Activated CD4-positive, alpha-beta memory T cell treated with anti-CD3 and anti-CD28 coated beads for 36 hours (primary cell): ENCODE results near the gene MRPL32. TPM values are rescaled to one million over a fixed set of nuclear protein-coding genes. Genes with fewer than 3 reads are reported as not detected.
A peak's percentile ranks its signal among the peaks of the same experiment; 100 is the strongest.
"Not testable (repeated sequence)": the region's sequence is repeated elsewhere in the genome, so short reads cannot be mapped to it uniquely, and the experiment has no call there.

Source experiments
- CTCF ChIA-PET: fragments of 350-600 bp; sonication (Branson Sonifier 250); formaldehyde crosslinking; loops from one replicate; lab custom pipeline; 2021; ENCODE audit warnings: antibody characterized with exemption, inconsistent platforms; lab: Charles Lee
- POLR2A ChIA-PET: fragments of 350-600 bp; sonication (Branson Sonifier 250); formaldehyde crosslinking; loops from one replicate; lab custom pipeline; 2021; ENCODE audit warnings: antibody characterized with exemption; lab: Charles Lee
- DNase-seq: peaks from one replicate; pipeline ENCODE4 v3.0.0-alpha.2; 2020
- H3K27ac Mint-ChIP-seq: one replicate; pipeline ENCODE4 v1.8.0; 2021; ENCODE audit warnings: mixed read lengths
- H3K27me3 Mint-ChIP-seq: one replicate; pipeline ENCODE4 v1.8.0; 2021; ENCODE audit warnings: mixed read lengths
- H3K36me3 Mint-ChIP-seq: one replicate; pipeline ENCODE4 v1.8.0; 2021; ENCODE audit warnings: mixed read lengths
- H3K4me1 Mint-ChIP-seq: one replicate; pipeline ENCODE4 v1.8.0; 2021; ENCODE audit warnings: low read depth, mixed read lengths
- H3K4me3 Mint-ChIP-seq: one replicate; pipeline ENCODE4 v1.8.0; 2021; ENCODE audit warnings: mild to moderate bottlenecking, mixed read lengths
- H3K9me3 Mint-ChIP-seq: one replicate; pipeline ENCODE4 v1.8.0; 2021; ENCODE audit warnings: mixed read lengths
- intact Hi-C: fragments of 100-400 bp; cut with micrococcal nuclease; formaldehyde crosslinking; loops from one replicate; pipeline ENCODE4 v1.15.1; 2023
- total RNA-seq, 2 experiments: library from RNA; stranded (reverse); gene quantifications; one replicate each; pipeline ENCODE4 v1.2.3, GENCODE V29; 2021

The MRPL32 gene
- total RNA-seq = 10 to 100 TPM; 59.3 to 63.6 TPM

DNA sequence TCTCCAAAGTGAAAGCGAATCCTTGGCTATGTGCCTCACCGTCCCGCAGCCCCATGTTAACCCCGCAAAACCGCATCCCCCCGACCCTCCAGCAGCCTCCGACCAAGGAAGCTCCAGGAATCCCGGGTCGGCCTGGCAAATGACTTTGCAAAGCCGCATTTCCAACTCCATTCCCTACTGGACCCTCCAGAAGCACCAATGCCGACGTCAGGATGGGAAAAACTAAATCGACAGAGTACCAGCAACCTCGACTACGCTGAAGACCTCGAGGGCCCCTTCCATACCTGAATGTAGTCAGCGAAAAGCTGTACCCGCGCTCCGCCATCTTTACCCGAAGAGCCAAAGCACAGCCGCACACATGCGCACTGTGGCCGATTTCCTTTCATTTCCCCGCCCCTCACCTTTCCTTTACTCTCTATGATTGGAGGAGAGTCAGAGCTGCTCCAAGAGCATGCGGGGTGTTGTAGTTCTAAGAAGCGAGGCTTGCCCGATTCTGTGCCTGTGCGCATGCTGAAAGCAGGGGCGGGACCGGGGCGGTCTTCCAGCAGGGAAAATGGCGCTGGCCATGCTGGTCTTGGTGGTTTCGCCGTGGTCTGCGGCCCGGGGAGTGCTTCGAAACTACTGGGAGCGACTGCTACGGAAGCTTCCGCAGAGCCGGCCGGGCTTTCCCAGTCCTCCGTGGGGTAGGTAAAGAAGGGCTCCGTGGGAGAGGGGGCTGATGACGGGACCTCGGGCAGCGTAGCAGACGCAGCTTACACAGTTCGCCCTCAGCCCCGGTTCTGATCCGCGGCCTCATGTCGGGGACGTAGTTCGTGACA is at the start of gene MRPL32, which contains the start of gene PSMA2:
TSS of gene MRPL32 (plus strand) at position 543 of the 818 bp plus-strand sequence. CDS start at position 554, 11 bp downstream.
TSS of gene PSMA2 (minus strand) at position 341 of the 818 bp plus-strand sequence. CDS start at position 325, 16 bp downstream.
- Mint-ChIP-seq H3K36me3 (peaks cover 43% of the 10 kb centered on the region), H3K4me3 (peak within 1 kb of the TSS; percentile 100), H3K27me3 (no peaks in the 10 kb centered on the region), H3K27ac (peak within 1 kb of the TSS; percentile 100), H3K4me1 (peaks cover 60% of the 10 kb centered on the region), H3K9me3 (no peaks in the 10 kb centered on the region)
- intact Hi-C loops = loop anchor here (1.0 to 10.0 kb wide), 8 partner anchors 8 to 1051 kb away; partner anchors contain the start of genes C7orf25, COA1 and STK17A
- ChIA-PET CTCF (interaction anchor here (0.7 to 2.4 kb wide), 8 partner anchors 9 to 907 kb away, joined by 3 to 18 read pairs (median 4); partner anchors contain the start of genes C7orf25 and STK17A), POLR2A (interaction anchor here (0.6 to 2.9 kb wide), 11 partner anchors 9 to 651 kb away, joined by 3 to 11 read pairs (median 4); partner anchors contain the start of genes C7orf25 and STK17A)
- peak; percentile 96 for DNase-seq

DNA sequence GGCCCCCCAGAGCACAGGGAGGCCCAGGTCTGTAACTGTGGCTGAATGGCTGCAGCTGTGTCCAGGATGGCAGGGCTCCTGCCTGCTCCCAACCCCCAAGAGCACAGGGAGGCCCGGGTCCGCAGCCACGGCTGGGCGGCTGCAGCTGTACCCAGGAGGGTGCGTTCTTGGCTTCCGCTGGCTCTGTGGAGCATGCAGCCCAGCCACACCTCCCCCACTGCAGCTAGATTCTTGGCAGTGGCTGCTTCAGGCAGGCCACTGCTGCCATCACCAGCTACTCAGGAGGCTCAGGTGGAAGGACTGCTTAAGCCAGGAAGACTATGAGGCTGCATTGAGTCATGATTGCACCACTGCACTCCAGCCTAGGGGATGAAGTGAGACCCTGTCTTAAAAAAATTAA is 48.2 kb upstream of the MRPL32 start:
- H3K27me3 Mint-ChIP-seq = peaks cover 11% of the 10 kb centered on the region
- CTCF ChIA-PET = no interaction called here
- POLR2A ChIA-PET = no interaction called here
- H3K9me3 Mint-ChIP-seq = no peaks in the 10 kb centered on the region
- H3K36me3 Mint-ChIP-seq = no peaks in the 10 kb centered on the region
- no peak for DNase-seq
- intact Hi-C loops = loop anchor here (10.0 kb wide), 1 partner anchor 649 kb away; the partner anchor contains the start of gene GLI3
- no peak overlapping the region for H3K27ac Mint-ChIP-seq
- peaks cover 8% of the 10 kb centered on the region for H3K4me1 Mint-ChIP-seq
- H3K4me3 Mint-ChIP-seq = no peak overlapping the region

DNA sequence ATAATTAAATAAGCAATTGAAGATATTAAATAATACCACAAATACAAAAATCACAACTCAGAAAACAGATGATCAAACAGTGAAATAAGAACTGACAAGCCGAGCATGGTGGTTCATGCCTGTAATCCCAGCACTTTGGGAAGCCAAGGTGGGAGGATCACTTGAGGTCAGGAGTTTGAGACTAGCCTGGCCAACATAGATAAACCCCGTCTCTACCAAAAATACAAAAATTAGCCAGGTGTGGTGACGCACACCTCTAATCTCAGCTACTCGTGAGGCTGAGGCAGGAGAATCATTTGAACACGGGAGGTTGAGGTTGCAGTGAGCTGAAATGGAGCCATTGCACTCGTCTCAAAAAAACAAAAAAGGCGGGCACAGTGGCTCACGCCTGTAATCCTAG is 47.0 kb upstream of the MRPL32 start:
- H3K36me3 Mint-ChIP-seq, H3K27me3 Mint-ChIP-seq, H3K9me3 Mint-ChIP-seq, H3K27ac Mint-ChIP-seq, DNase-seq, H3K4me3 Mint-ChIP-seq, POLR2A ChIA-PET: not testable (repeated sequence)
- H3K4me1 Mint-ChIP-seq = peaks cover 11% of the 10 kb centered on the region
- CTCF ChIA-PET = interaction anchor here (2.3 kb wide), 1 partner anchor 944 kb away, joined by 9 read pairs; no protein-coding TSS in a partner anchor
- intact Hi-C loops = loop anchor here (10.0 kb wide), 1 partner anchor 650 kb away; the partner anchor contains the start of gene GLI3

DNA sequence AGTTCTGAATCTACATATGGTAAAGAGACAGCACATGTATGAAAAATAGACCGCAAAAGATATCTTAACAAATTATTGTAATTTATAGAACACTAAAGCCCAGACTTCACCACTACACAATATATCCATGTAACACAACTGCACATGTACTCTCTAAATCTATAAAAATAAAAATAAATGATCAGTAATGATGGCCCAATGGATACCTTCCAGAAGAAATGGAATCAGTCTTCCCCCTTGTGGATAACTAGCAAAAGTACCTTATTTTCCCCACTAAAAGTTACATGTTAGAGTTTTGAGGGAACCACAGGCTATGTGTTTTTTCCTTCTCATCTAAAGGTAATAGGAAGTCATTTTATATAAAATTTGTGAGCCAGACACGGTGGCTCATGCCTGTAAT is 46.0 kb upstream of the MRPL32 start:
- no peak for DNase-seq
- no peaks in the 10 kb centered on the region for H3K9me3 Mint-ChIP-seq
- H3K4me1 Mint-ChIP-seq = peaks cover 11% of the 10 kb centered on the region
- POLR2A ChIA-PET = no interaction called here
- H3K27ac Mint-ChIP-seq = no peak overlapping the region
- H3K4me3 Mint-ChIP-seq = no peak overlapping the region
- CTCF ChIA-PET = interaction anchor here (0.6 to 3.1 kb wide), 6 partner anchors 9 to 945 kb away, joined by 3 to 19 read pairs (median 6); no protein-coding TSS in a partner anchor
- peaks cover 10% of the 10 kb centered on the region for H3K27me3 Mint-ChIP-seq
- intact Hi-C loops = loop anchor here (10.0 kb wide), 1 partner anchor 651 kb away; the partner anchor contains the start of gene GLI3
- H3K36me3 Mint-ChIP-seq = no peaks in the 10 kb centered on the region

DNA sequence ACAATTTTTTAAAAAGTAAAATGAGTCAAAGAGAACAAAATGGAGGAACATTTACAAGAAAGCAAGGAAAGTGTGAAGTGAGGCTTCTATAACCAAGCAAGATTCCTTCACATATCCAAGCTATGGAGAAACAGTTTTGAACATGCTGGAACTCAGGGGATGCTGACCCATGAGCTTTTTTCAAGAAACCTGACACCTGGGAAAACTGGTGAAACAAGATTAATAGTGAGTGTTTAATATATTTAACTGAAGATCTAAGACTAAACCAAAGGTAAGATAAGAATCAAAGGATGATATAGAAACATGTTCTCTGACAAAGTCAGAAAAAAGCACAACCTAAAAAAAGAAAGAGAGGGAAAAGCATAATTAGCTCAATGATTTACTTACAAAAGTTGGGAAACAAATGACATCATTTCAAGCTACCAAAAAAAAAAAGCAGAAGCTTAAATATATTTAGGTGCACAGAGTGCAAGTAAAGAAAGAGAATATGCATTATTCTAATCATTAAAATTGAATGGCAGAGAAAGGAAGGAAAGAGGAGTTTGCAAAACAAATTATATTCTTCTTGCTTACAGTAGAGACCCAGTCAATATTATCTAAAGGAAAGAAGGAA is 45.2 kb upstream of the MRPL32 start:
- H3K4me1 Mint-ChIP-seq = peaks cover 11% of the 10 kb centered on the region
- intact Hi-C loops = loop anchor here (10.0 kb wide), 1 partner anchor 652 kb away; the partner anchor contains the start of gene GLI3
- peaks cover 9% of the 10 kb centered on the region for H3K27me3 Mint-ChIP-seq
- no peak overlapping the region for H3K27ac Mint-ChIP-seq
- H3K9me3 Mint-ChIP-seq = no peaks in the 10 kb centered on the region
- ChIA-PET POLR2A (interaction anchor here (1.2 kb wide), 1 partner anchor 45 kb away, joined by 3 read pairs; the partner anchor contains the start of genes MRPL32 and PSMA2), CTCF (interaction anchor here (0.6 to 3.1 kb wide), 7 partner anchors 8 to 946 kb away, joined by 3 to 19 read pairs (median 4); partner anchors contain the start of gene C7orf25)
- no peaks in the 10 kb centered on the region for H3K36me3 Mint-ChIP-seq
- no peak for DNase-seq
- no peak overlapping the region for H3K4me3 Mint-ChIP-seq

DNA sequence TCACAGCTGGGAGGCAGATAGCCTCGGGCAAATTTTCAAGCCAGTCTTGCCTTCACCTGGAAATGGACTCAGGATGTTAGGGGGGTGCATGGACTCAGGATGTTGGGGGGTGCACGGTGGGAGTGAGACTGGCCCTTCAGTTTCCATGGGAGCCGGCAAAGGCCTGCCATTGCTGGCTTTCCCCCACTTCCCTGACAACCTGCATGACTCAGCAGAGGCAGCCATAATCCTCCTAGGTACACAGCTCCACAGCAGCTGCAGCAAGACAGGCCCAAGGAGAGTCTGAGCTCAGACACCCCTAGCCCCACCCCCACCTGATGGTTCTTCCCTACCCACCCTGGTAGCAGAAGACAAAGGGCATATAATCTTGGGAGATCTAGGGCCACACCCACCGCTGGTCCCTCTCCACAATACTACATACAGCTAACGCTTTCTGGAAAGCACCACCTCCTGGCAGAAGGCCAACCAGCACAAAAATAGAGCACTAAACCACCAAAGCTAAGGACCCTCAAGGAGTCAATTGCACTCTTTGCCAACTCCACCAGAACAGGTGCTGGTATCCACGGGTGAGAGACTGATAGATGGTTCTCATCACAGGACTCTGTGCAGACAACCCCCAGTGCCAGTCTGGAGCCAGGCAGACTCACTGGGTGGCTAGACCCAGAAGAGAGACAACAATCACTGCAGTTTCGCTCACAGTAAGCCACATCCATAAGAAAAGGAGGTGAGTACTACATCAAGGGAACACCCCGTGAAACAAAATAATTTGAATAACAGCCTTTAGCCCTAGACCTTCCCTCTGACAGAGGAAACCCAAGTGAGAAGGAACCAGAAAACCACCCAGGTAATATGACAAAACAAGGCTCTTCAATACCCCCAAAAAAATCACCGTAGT is 38.6 kb upstream of the MRPL32 start:
- peaks cover 5% of the 10 kb centered on the region for H3K4me1 Mint-ChIP-seq
- H3K4me3 Mint-ChIP-seq = no peak overlapping the region
- no peak overlapping the region for H3K27ac Mint-ChIP-seq
- H3K9me3 Mint-ChIP-seq = peaks cover 20% of the 10 kb centered on the region
- ChIA-PET CTCF (no interaction called here), POLR2A (no interaction called here)
- DNase-seq = no peak
- peaks cover 2% of the 10 kb centered on the region for H3K27me3 Mint-ChIP-seq
- peaks cover 16% of the 10 kb centered on the region for H3K36me3 Mint-ChIP-seq
- intact Hi-C loops = no loop called here

DNA sequence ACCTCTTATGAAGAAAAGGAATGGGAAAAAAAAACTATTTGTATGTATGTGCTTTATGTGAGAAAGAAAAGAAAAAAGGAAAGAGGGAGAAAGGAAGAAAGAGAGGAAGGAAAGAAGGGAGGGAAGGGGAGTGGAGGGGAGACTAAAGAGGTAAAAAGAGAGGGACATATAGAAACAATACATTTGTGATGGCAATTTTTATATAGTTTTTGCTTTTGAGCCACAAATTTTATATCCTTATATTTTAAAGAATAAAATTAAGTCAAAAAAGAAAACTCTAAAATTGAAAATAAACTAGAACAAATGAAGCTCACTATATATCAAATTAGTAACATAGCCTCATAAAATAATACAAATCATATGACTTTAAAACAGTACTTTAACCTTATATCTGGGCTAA is 31.3 kb upstream of the MRPL32 start:
- peaks cover 3% of the 10 kb centered on the region for H3K4me1 Mint-ChIP-seq
- H3K4me3 Mint-ChIP-seq = no peak overlapping the region
- no peaks in the 10 kb centered on the region for H3K27me3 Mint-ChIP-seq
- H3K27ac Mint-ChIP-seq = no peak overlapping the region
- intact Hi-C loops = no loop called here
- no peak for DNase-seq
- H3K9me3 Mint-ChIP-seq = peaks cover 2% of the 10 kb centered on the region
- no peaks in the 10 kb centered on the region for H3K36me3 Mint-ChIP-seq
- ChIA-PET CTCF (no interaction called here), POLR2A (no interaction called here)

DNA sequence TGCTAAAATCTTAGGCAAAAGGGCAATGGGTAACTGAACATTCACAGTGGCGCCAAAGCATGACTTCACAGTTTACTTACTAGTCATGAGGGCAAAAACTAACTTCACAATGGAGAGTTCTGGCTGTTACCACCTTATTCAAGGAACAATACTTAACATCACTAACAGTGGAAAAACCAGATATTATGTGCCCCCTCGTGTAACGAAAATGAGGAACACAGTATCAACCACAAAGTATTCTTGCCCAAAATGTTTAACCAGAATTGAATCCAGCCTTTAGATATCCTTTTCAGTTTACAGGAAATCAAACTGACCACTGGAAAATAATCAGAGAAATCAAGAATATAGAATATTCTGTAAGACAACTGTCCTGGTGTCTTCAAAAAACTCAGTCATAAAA is 29.8 kb upstream of the MRPL32 start:
- Mint-ChIP-seq H3K27me3 (no peaks in the 10 kb centered on the region), H3K36me3 (no peaks in the 10 kb centered on the region), H3K9me3 (no peaks in the 10 kb centered on the region), H3K27ac (no peak overlapping the region), H3K4me1 (peaks cover 3% of the 10 kb centered on the region), H3K4me3 (no peak overlapping the region)
- intact Hi-C loops = no loop called here
- ChIA-PET CTCF (no interaction called here), POLR2A (no interaction called here)
- DNase-seq = no peak

DNA sequence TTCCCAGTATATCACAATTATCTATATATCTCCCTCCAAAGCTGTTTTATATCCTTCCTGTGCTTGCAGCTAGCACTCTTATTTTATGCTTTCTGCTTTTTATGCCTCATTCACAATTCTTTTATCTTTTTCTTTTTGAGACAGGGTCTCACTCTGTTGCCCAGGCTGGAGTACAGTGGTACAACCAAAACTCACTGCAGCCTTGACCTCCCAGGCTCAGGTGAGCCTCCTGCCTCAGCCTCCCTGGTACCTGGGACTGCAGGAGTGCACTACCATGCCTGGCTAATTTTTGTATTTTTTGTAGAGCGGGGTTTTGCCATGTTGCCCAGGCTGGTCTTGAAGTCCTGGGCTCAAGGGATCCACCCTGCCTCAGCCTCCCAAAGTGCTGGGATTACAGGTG is 26.0 kb upstream of the MRPL32 start:
- intact Hi-C loops = no loop called here
- peaks cover 5% of the 10 kb centered on the region for H3K36me3 Mint-ChIP-seq
- no peak overlapping the region for H3K27ac Mint-ChIP-seq
- H3K9me3 Mint-ChIP-seq = no peaks in the 10 kb centered on the region
- no peak overlapping the region for H3K4me3 Mint-ChIP-seq
- H3K27me3 Mint-ChIP-seq = no peaks in the 10 kb centered on the region
- peaks cover 17% of the 10 kb centered on the region for H3K4me1 Mint-ChIP-seq
- DNase-seq = no peak
- CTCF ChIA-PET = interaction anchor here (0.7 to 1.1 kb wide), 2 partner anchors 25 to 30 kb away, joined by 3 read pairs; no protein-coding TSS in a partner anchor
- POLR2A ChIA-PET = no interaction called here

DNA sequence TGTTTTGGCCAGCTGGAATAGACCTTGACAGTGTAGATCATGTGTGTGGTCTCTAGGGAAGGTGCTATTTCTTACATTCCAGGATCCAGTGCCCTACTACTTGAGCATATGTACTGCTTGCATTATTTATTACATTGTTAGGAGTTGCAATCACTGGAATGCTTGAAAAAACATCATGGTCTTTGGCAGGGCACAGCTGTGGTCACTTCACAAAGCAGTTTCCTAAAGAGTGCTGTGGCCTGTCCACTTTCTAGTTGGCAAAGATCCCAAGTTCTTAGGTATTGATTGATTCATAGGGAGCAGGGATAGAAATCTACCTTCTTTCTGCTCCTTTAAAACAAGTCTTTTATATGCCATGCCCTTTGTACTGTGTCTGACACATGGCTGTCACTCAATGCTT is 24.9 kb upstream of the MRPL32 start:
- no peaks in the 10 kb centered on the region for H3K27me3 Mint-ChIP-seq
- H3K4me1 Mint-ChIP-seq = peaks cover 23% of the 10 kb centered on the region
- DNase-seq = no peak
- intact Hi-C loops = no loop called here
- no peak overlapping the region for H3K4me3 Mint-ChIP-seq
- no peaks in the 10 kb centered on the region for H3K9me3 Mint-ChIP-seq
- no peak overlapping the region for H3K27ac Mint-ChIP-seq
- POLR2A ChIA-PET = no interaction called here
- peaks cover 5% of the 10 kb centered on the region for H3K36me3 Mint-ChIP-seq
- CTCF ChIA-PET = no interaction called here

DNA sequence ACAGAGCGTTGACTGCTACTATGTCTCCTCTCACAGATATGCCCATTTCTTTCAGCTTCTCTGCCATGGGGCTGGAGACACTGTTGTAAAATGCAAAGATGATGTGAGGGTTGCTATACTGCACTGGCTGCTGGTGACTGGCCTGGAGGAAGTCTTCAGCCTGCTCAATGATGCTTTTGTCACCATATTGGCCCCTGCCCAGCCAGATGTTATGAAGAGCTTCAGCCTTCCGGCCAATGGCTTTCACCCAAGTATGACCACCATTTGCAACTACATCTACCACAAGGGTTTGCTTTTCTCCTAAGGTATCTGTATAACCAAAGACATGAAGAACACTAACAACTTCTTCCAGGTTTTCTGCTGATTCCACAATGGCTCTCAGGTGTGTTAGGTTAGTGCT is 21.9 kb upstream of the MRPL32 start:
- CTCF ChIA-PET = interaction anchor here (1.2 to 1.7 kb wide), 3 partner anchors 9 to 23 kb away, joined by 4 to 8 read pairs (median 4); partner anchors contain the start of genes MRPL32 and PSMA2
- DNase-seq = no peak
- Mint-ChIP-seq H3K27ac (no peak overlapping the region), H3K36me3 (peaks cover 12% of the 10 kb centered on the region), H3K4me3 (peak overlapping the region; percentile 94), H3K4me1 (peaks cover 53% of the 10 kb centered on the region), H3K27me3 (no peaks in the 10 kb centered on the region), H3K9me3 (no peaks in the 10 kb centered on the region)
- POLR2A ChIA-PET = interaction anchor here (1.1 kb wide), 1 partner anchor 22 kb away, joined by 3 read pairs; the partner anchor contains the start of genes MRPL32 and PSMA2
- intact Hi-C loops = no loop called here
